Endothelial cell of umbilical vein (primary cell): ENCODE results near the gene ARMH3. TPM values are rescaled to one million over a fixed set of nuclear protein-coding genes. Genes with fewer than 3 reads are reported as not detected.

Source experiments
- BruUV-seq: library from RNA; stranded (reverse); fragments of 400-500 nt; replicated peaks from 2 replicates; lab custom pipeline; 2021; lab: Mats Ljungman, UMichigan
- CTCF ChIA-PET: fragments of 300-600, 350-600 bp; sonication (Branson Sonifier 250); formaldehyde crosslinking; loops from one replicate; lab custom pipeline; 2021; ENCODE audit warnings: antibody characterized with exemption, inconsistent platforms; lab: Charles Lee
- POLR2A ChIA-PET: fragments of 300-600, 350-600 bp; sonication (Branson Sonifier 250); formaldehyde crosslinking; loops from one replicate; lab custom pipeline; 2021; ENCODE audit warnings: antibody characterized with exemption, inconsistent platforms; lab: Charles Lee
- DNase-seq: peaks from one replicate; pipeline ENCODE4 v3.0.0-alpha.2; 2011; ENCODE audit warnings: low read depth, low spot score
- FAIRE-seq: peaks from 2 replicates; lab custom pipeline; 2011; peaks lifted over from hg19 to GRCh38; lab: Jason Lieb, UNC
- H2AFZ ChIP-seq: 2 replicates; pipeline ENCODE4 v1.6.0; 2012; ENCODE audit warnings: low read depth, low read length, control low read depth, inconsistent platforms
- H3K27ac ChIP-seq: 2 replicates; pipeline ENCODE4 v1.5.1; 2011; ENCODE audit warnings: low read depth, mild to moderate bottlenecking, control low read depth, low read length, moderate library complexity; ENCODE audit not compliant: insufficient read depth
- H3K27me3 ChIP-seq, 2 experiments: 2 replicates each; pipeline versions ENCODE4 v1.6.0 to v1.6.1; 2011; ENCODE audit warnings: low read length in 2 of 2, mixed read lengths in 1 of 2; ENCODE audit not compliant: control insufficient read depth in 2 of 2, insufficient read depth in 2 of 2
- H3K36me3 ChIP-seq, 2 experiments: 2 replicates in 1 of 2; 3 replicates in 1 of 2; pipeline ENCODE4 v1.5.1; 2011; ENCODE audit warnings: low read length in 2 of 2, mild to moderate bottlenecking in 1 of 2, moderate library complexity in 1 of 2; ENCODE audit not compliant: control insufficient read depth in 2 of 2, insufficient read depth in 2 of 2; ENCODE audit errors: extremely low read depth in 1 of 2
- H3K4me1 ChIP-seq: 3 replicates; pipeline ENCODE4 v1.5.1; 2011; ENCODE audit warnings: mild to moderate bottlenecking, low read length; ENCODE audit not compliant: control insufficient read depth, insufficient read depth; ENCODE audit errors: extremely low read depth
- H3K4me2 ChIP-seq: 2 replicates; pipeline ENCODE4 v1.6.1; 2011; ENCODE audit warnings: low read length, control low read depth, mixed read lengths; ENCODE audit not compliant: insufficient read depth
- H3K4me3 ChIP-seq, 3 experiments: fragments of 200-600 bp in 1 of 3; sonication (generic), shearing (Covaris generic) in 1 of 3; replicated peaks in 1 of 3; 2 replicates each; pipeline ENCODE4 v1.5.1; 2011 to 2016; ENCODE audit warnings: control low read depth in 3 of 3, low read length in 3 of 3, mild to moderate bottlenecking in 2 of 3, inconsistent platforms in 1 of 3, low read depth in 1 of 3, moderate library complexity in 1 of 3; ENCODE audit not compliant: insufficient read depth in 1 of 3
- H3K79me2 ChIP-seq: 2 replicates; pipeline ENCODE4 v1.6.0; 2012; ENCODE audit warnings: low read length, inconsistent platforms; ENCODE audit not compliant: control insufficient read depth, insufficient read depth
- H3K9ac ChIP-seq: replicated peaks from 2 replicates; pipeline ENCODE3; 2011; ENCODE audit warnings: low read length, control low read depth; ENCODE audit not compliant: insufficient read depth; ENCODE audit errors: extremely low read depth
- H3K9me1 ChIP-seq: replicated peaks from 3 replicates; pipeline ENCODE4 v1.6.0; 2011; ENCODE audit warnings: mild to moderate bottlenecking, low read length; ENCODE audit not compliant: control insufficient read depth, insufficient read depth; ENCODE audit errors: extremely low read depth
- H3K9me3 ChIP-seq: replicated peaks from 2 replicates; pipeline ENCODE4 v1.5.1; 2012; ENCODE audit warnings: low read length, inconsistent platforms; ENCODE audit not compliant: control insufficient read depth, insufficient read depth
- H4K20me1 ChIP-seq: replicated peaks from 2 replicates; pipeline ENCODE3; 2011; ENCODE audit warnings: mild to moderate bottlenecking, low read length; ENCODE audit not compliant: control insufficient read depth, insufficient read depth; ENCODE audit errors: extremely low read depth
- EZH2 ChIP-seq: IDR thresholded peaks from 2 replicates; pipeline ENCODE4 v1.6.1; 2012; ENCODE audit warnings: borderline replicate concordance, low read depth, mild to moderate bottlenecking, moderate library complexity, low read length, inconsistent platforms; ENCODE audit not compliant: severe bottlenecking
- GATA2 ChIP-seq: IDR thresholded peaks from 2 replicates; pipeline ENCODE4 v1.7.0; 2011; ENCODE audit warnings: low read depth, mild to moderate bottlenecking, moderate library complexity, mixed read lengths, low read length; ENCODE audit not compliant: insufficient read length, insufficient read depth
- JUN ChIP-seq: IDR thresholded peaks from 2 replicates; pipeline ENCODE4 v1.6.1; 2011; ENCODE audit warnings: borderline replicate concordance, low read depth; ENCODE audit not compliant: insufficient read length, insufficient read depth
- POLR2A ChIP-seq: IDR thresholded peaks from 2 replicates; pipeline ENCODE4 v1.6.1; 2012; ENCODE audit warnings: low read depth, mild to moderate bottlenecking, control low read depth, low read length
- POLR2AphosphoS5 ChIP-seq: IDR thresholded peaks from 2 replicates; pipeline ENCODE4 v1.6.1; 2012; ENCODE audit warnings: low read depth, mild to moderate bottlenecking, control low read depth, low read length, moderate library complexity; ENCODE audit not compliant: insufficient read depth
- dilution Hi-C: fragments of 300-500 bp; cut with MboI; formaldehyde crosslinking; loops from one replicate; pipeline ENCODE4 v1.15.0; 2019; ENCODE audit warnings: low sequenced_read_pairs; ENCODE audit not compliant: extremely low pct_ligation_motif_present
- intact Hi-C: fragments of 100-400 bp; cut with micrococcal nuclease; formaldehyde crosslinking; loops from one replicate; pipeline ENCODE4 v1.10.0; 2022
- polyA plus RNA-seq, 4 experiments: library from polyadenylated mRNA; depleted of rRNA in 3 of 4; stranded (reverse) in 3 of 4; unstranded in 1 of 4; fragments of >200 nt; gene quantifications; 2 replicates each; pipeline versions ENCODE4 v1.2.1 to v1.2.3, GENCODE V29; 2011 to 2012; ENCODE audit warnings: missing spikeins in 1 of 4
- total RNA-seq: library from RNA; stranded (reverse); gene quantifications from 2 replicates; pipeline ENCODE4 v1.2.3, GENCODE V29; 2021
- TF ChIP-seq, protein P1 (sequence below): IDR thresholded peaks from 2 replicates; pipeline ENCODE4 v1.6.1; 2011; ENCODE audit not compliant: insufficient read depth, insufficient read length
- TF ChIP-seq, protein P2 (sequence below), 2 donors: IDR thresholded peaks; 1 replicate in 1 of 2; 2 replicates in 1 of 2; pipeline ENCODE4 v1.5.1; 2011; ENCODE audit warnings: low read length in 2 of 2, mild to moderate bottlenecking in 2 of 2, moderate library complexity in 2 of 2, control low read depth in 1 of 2, inconsistent platforms in 1 of 2, low read depth in 1 of 2; ENCODE audit not compliant: insufficient read depth in 1 of 2; ENCODE audit errors: extremely low read depth in 1 of 2

ARMH3 gene
- total and polyA plus RNA-seq, 2 donors (not counting 3 experiments of a cell fraction or from before 2014, with no cell fraction given) = 13.1 to 17.6 TPM

GRCh38 chr10:102017295-102017694, 38.7 kb downstream of the ARMH3 start:
- no peaks in the 10 kb centered on the region for H3K9me3 ChIP-seq
- DNase-seq (no peak), FAIRE-seq (no peak)
- peaks cover 0 to 2% of the 10 kb centered on the region in 2 experiments for H3K36me3 ChIP-seq
- H3K9ac ChIP-seq = no peak overlapping the region
- no peak overlapping the region for H3K27ac ChIP-seq
- H3K79me2 ChIP-seq = no peaks in the 10 kb centered on the region
- H2AFZ ChIP-seq = no peak overlapping the region
- ChIA-PET CTCF (interaction anchor here (1.0 to 1.4 kb wide), 3 partner anchors 120 to 177 kb away, joined by 3 to 10 read pairs (median 7); no protein-coding TSS in a partner anchor), POLR2A (no interaction called here)
- intact Hi-C loops = no loop called here
- H3K4me1 ChIP-seq = peaks cover 11% of the 10 kb centered on the region
- no TSS peak for BruUV-seq
- no peak overlapping the region for H3K4me2 ChIP-seq
- H3K9me1 ChIP-seq = no peaks in the 10 kb centered on the region
- H4K20me1 ChIP-seq = no peaks in the 10 kb centered on the region
- no peaks in the 10 kb centered on the region for H3K27me3 ChIP-seq
- no peak for TF ChIP-seq POLR2A
- no peak for TF ChIP-seq JUN
- TF ChIP-seq GATA2 = no peak
- TF ChIP-seq, protein P1, sequence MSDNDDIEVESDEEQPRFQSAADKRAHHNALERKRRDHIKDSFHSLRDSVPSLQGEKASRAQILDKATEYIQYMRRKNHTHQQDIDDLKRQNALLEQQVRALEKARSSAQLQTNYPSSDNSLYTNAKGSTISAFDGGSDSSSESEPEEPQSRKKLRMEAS = no peak
- no peak for TF ChIP-seq EZH2
- TF ChIP-seq POLR2AphosphoS5 = no peak
- TF ChIP-seq, protein P2, sequence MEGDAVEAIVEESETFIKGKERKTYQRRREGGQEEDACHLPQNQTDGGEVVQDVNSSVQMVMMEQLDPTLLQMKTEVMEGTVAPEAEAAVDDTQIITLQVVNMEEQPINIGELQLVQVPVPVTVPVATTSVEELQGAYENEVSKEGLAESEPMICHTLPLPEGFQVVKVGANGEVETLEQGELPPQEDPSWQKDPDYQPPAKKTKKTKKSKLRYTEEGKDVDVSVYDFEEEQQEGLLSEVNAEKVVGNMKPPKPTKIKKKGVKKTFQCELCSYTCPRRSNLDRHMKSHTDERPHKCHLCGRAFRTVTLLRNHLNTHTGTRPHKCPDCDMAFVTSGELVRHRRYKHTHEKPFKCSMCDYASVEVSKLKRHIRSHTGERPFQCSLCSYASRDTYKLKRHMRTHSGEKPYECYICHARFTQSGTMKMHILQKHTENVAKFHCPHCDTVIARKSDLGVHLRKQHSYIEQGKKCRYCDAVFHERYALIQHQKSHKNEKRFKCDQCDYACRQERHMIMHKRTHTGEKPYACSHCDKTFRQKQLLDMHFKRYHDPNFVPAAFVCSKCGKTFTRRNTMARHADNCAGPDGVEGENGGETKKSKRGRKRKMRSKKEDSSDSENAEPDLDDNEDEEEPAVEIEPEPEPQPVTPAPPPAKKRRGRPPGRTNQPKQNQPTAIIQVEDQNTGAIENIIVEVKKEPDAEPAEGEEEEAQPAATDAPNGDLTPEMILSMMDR (IDR thresholded peaks at IDR 0.05; ENCODE audit: extremely low read depth in 1 of 2, insufficient read depth in 1 of 2, low read depth in 1 of 2, low read length in 2 of 2) = no peak
- H3K4me3 ChIP-seq = no peak overlapping the region
- dilution Hi-C loops = no loop called here
